HCT116 (cell line): ENCODE measurements around the gene UGT1A3.

Experiments used
- ATF3 ChIP-seq: IDR thresholded peaks from 2 replicates; pipeline ENCODE4 v1.6.1; 2012
- CTCF ChIP-seq, 3 experiments: fragments of 200-600 bp in 1 of 3; sonication (generic) in 1 of 3; IDR thresholded peaks in 2 of 3; conservative IDR thresholded peaks in 1 of 3; 2 replicates each; pipeline ENCODE4 v1.5.1; 2012 to 2017; ENCODE audit warnings: low read depth in 2 of 3, low read length in 2 of 3, antibody characterized with exemption in 1 of 3, borderline replicate concordance in 1 of 3, control low read depth in 1 of 3, mild to moderate bottlenecking in 1 of 3, mixed read lengths in 1 of 3, mixed run types in 1 of 3, moderate library complexity in 1 of 3; ENCODE audit not compliant: insufficient read depth in 1 of 3
- EGR1 ChIP-seq: IDR thresholded peaks from 2 replicates; pipeline ENCODE4 v1.6.1; 2012; ENCODE audit warnings: low read depth
- EZH2phosphoT487 ChIP-seq: fragments of 200-600 bp; IDR thresholded peaks from 2 replicates; pipeline ENCODE4 v1.6.1; 2018; ENCODE audit warnings: antibody characterized with exemption, borderline replicate concordance
- POLR2A ChIP-seq: IDR thresholded peaks from 2 replicates; pipeline ENCODE4 v1.7.0; 2011; ENCODE audit warnings: borderline replicate concordance; ENCODE audit not compliant: insufficient read depth, insufficient read length; ENCODE audit errors: extremely low read depth
- POLR2AphosphoS5 ChIP-seq: IDR thresholded peaks from 2 replicates; pipeline ENCODE4 v1.6.1; 2011; ENCODE audit warnings: mild to moderate bottlenecking, low read depth, low read length, moderate library complexity
- SP1 ChIP-seq: IDR thresholded peaks from 2 replicates; pipeline ENCODE4 v1.6.1; 2012; ENCODE audit warnings: low read depth
- SRF ChIP-seq: IDR thresholded peaks from 2 replicates; pipeline ENCODE4 v1.6.1; 2012; ENCODE audit warnings: low read depth
- ZNF274 ChIP-seq: fragments of 200-500 bp; sonication (Bioruptor generic); IDR thresholded peaks from 2 replicates; pipeline ENCODE4 v1.6.1; 2014; ENCODE audit warnings: mild to moderate bottlenecking, low read depth, low read length, inconsistent platforms

- TF ChIP-seq SP1 = no peak
- TF ChIP-seq POLR2A = no peak
- no peak for TF ChIP-seq CTCF (IDR thresholded peaks at IDR 0.05 in 2 of 3, conservative IDR thresholded peaks at IDR 0.05 in 1 of 3; ENCODE audit: borderline replicate concordance in 1 of 3, insufficient read depth in 1 of 3, low read depth in 2 of 3, low read length in 2 of 3)
- no peak for TF ChIP-seq ATF3
- TF ChIP-seq EZH2phosphoT487 = no peak
- no peak for TF ChIP-seq ZNF274
- TF ChIP-seq POLR2AphosphoS5 = no peak
- TF ChIP-seq SRF = no peak
- no peak for TF ChIP-seq EGR1
Measured at GRCh38 chr2:233686928-233687327, 41.9 kb upstream of the UGT1A3 start.
